Mesenchymal stem cell (in vitro differentiated cells and primary cell): ENCODE results near the gene DOK5.

Experiments
- DNase-seq: peaks from one replicate; pipeline ENCODE4 v3.0.0-alpha.2; 2013
- H2AFZ ChIP-seq: one replicate; pipeline ENCODE4 v1.6.1; 2013; ENCODE audit warnings: low read depth, mild to moderate bottlenecking, control low read depth, inconsistent platforms, low read length, moderate library complexity
- H2AK5ac ChIP-seq: 2 replicates; pipeline ENCODE4 v1.6.1; 2013; ENCODE audit warnings: low read length, moderate library complexity, mild to moderate bottlenecking, inconsistent platforms; ENCODE audit not compliant: severe bottlenecking
- H2BK120ac ChIP-seq: one replicate; pipeline ENCODE4 v1.6.1; 2013; ENCODE audit warnings: low read depth, mild to moderate bottlenecking, inconsistent platforms, low read length, moderate library complexity
- H2BK12ac ChIP-seq, 2 experiments: one replicate each; pipeline ENCODE4 v1.6.1; 2013; ENCODE audit warnings: inconsistent platforms in 2 of 2, low read length in 2 of 2, mild to moderate bottlenecking in 2 of 2, moderate library complexity in 2 of 2, control low read depth in 1 of 2
- H2BK15ac ChIP-seq: one replicate; pipeline ENCODE4 v1.6.1; 2013; ENCODE audit warnings: mild to moderate bottlenecking, low read depth, inconsistent platforms; ENCODE audit not compliant: poor library complexity, severe bottlenecking
- H2BK5ac ChIP-seq: 2 replicates; pipeline ENCODE4 v1.6.1; 2013; ENCODE audit warnings: low read depth, mild to moderate bottlenecking, low read length, control low read depth, inconsistent platforms; ENCODE audit not compliant: poor library complexity, severe bottlenecking
- H3K14ac ChIP-seq, 2 experiments: one replicate each; pipeline ENCODE4 v1.6.1; 2013; ENCODE audit warnings: inconsistent platforms in 2 of 2, low read length in 2 of 2, control low read depth in 1 of 2, mild to moderate bottlenecking in 1 of 2, moderate library complexity in 1 of 2
- H3K18ac ChIP-seq, 2 experiments: one replicate each; pipeline ENCODE4 v1.6.1; 2013; ENCODE audit warnings: inconsistent platforms in 2 of 2, low read length in 2 of 2, control low read depth in 1 of 2, low read depth in 1 of 2, mild to moderate bottlenecking in 1 of 2
- H3K23ac ChIP-seq, 2 experiments: one replicate each; pipeline ENCODE4 v1.6.1; 2013; ENCODE audit warnings: inconsistent platforms in 2 of 2, low read length in 2 of 2, mild to moderate bottlenecking in 2 of 2, moderate library complexity in 2 of 2, control low read depth in 1 of 2
- H3K27ac ChIP-seq: 2 replicates; pipeline ENCODE4 v1.5.1; 2013; ENCODE audit warnings: mild to moderate bottlenecking, moderate library complexity, low read length, control low read depth, inconsistent platforms; ENCODE audit not compliant: poor library complexity, severe bottlenecking
- H3K27me3 ChIP-seq, 2 experiments: 2 replicates each; pipeline versions ENCODE4 v1.6.1 to v1.7.0; 2013; ENCODE audit warnings: low read length in 2 of 2, mild to moderate bottlenecking in 2 of 2, moderate library complexity in 2 of 2, control low read depth in 1 of 2, inconsistent platforms in 1 of 2; ENCODE audit not compliant: control insufficient read depth in 1 of 2, insufficient read depth in 1 of 2
- H3K36me3 ChIP-seq, 2 experiments: 2 replicates each; pipeline versions ENCODE4 v1.6.1 to v1.7.0; 2013; ENCODE audit warnings: low read length in 2 of 2, control low read depth in 1 of 2, inconsistent platforms in 1 of 2, low read depth in 1 of 2, mild to moderate bottlenecking in 1 of 2; ENCODE audit not compliant: insufficient read depth in 2 of 2, control insufficient read depth in 1 of 2
- H3K4ac ChIP-seq, 2 experiments: one replicate each; pipeline ENCODE4 v1.6.1; 2013; ENCODE audit warnings: inconsistent platforms in 2 of 2, low read length in 2 of 2, mild to moderate bottlenecking in 2 of 2, moderate library complexity in 2 of 2, control low read depth in 1 of 2, low read depth in 1 of 2
- H3K4me1 ChIP-seq: 2 replicates; pipeline ENCODE4 v1.6.1; 2013; ENCODE audit warnings: low read depth, low read length, control low read depth; ENCODE audit not compliant: control insufficient read depth, insufficient read depth
- H3K4me2 ChIP-seq: 2 replicates; pipeline ENCODE4 v1.6.1; 2013; ENCODE audit warnings: low read length, mild to moderate bottlenecking, inconsistent platforms; ENCODE audit not compliant: poor library complexity, severe bottlenecking
- H3K4me3 ChIP-seq, 2 experiments: 2 replicates each; pipeline versions ENCODE4 v1.5.1 to v1.7.0; 2013; ENCODE audit warnings: low read length in 2 of 2, mild to moderate bottlenecking in 2 of 2, control low read depth in 1 of 2, low read depth in 1 of 2; ENCODE audit not compliant: insufficient read depth in 1 of 2
- H3K79me1 ChIP-seq: replicated peaks from 2 replicates; pipeline ENCODE4 v1.6.1; 2013; ENCODE audit warnings: mild to moderate bottlenecking, control low read depth, low read length, inconsistent platforms; ENCODE audit not compliant: poor library complexity, severe bottlenecking
- H3K9ac ChIP-seq: 2 replicates; pipeline ENCODE4 v1.7.0; 2013; ENCODE audit warnings: mild to moderate bottlenecking, low read length, moderate library complexity
- H3K9me3 ChIP-seq: 2 replicates; pipeline ENCODE4 v1.7.0; 2013; ENCODE audit warnings: mild to moderate bottlenecking, low read length; ENCODE audit not compliant: control insufficient read depth
- H4K8ac ChIP-seq: one replicate; pipeline ENCODE4 v1.6.1; 2013; ENCODE audit warnings: inconsistent platforms, mild to moderate bottlenecking, low read length, moderate library complexity
- H4K91ac ChIP-seq: one replicate; pipeline ENCODE4 v1.6.1; 2013; ENCODE audit warnings: mild to moderate bottlenecking, low read length, inconsistent platforms
- WGBS: methylation state at CpG from one replicate; pipeline ENCODE4 v1.1.7; 2013; ENCODE audit warnings: mixed read lengths; 5-methylcytosine and 5-hydroxymethylcytosine counted together

DOK5 gene

GRCh38 chr20:54608039-54608745 is 132.8 kb downstream of the DOK5 start:
- H4K8ac ChIP-seq: no peak overlapping the region
- no peak overlapping the region for H2BK15ac ChIP-seq
- no peak overlapping the region for H3K4ac ChIP-seq
- no peak overlapping the region for H3K4me2 ChIP-seq
- H3K36me3 ChIP-seq: peaks cover 0 to 16% of the 10 kb centered on the region in 2 experiments
- H2BK120ac ChIP-seq: no peak overlapping the region
- H3K4me1 ChIP-seq: no peaks in the 10 kb centered on the region
- no peak overlapping the region for H3K27ac ChIP-seq
- DNase-seq: no peak
- WGBS: 79% methylated on average over 3 of the region's 4 CpGs
- no peak overlapping the region for H4K91ac ChIP-seq
- no peak overlapping the region for H2BK12ac ChIP-seq
- H2AK5ac ChIP-seq: no peak overlapping the region
- no peak overlapping the region for H3K4me3 ChIP-seq
- H3K9ac ChIP-seq: no peak overlapping the region
- H3K18ac ChIP-seq: no peak overlapping the region
- H3K14ac ChIP-seq: no peak overlapping the region
- no peaks in the 10 kb centered on the region for H3K9me3 ChIP-seq
- H3K23ac ChIP-seq: no peak overlapping the region
- no peak overlapping the region for H2BK5ac ChIP-seq
- H2AFZ ChIP-seq: no peak overlapping the region
- no peaks in the 10 kb centered on the region for H3K27me3 ChIP-seq
- H3K79me1 ChIP-seq: no peaks in the 10 kb centered on the region

- DNase-seq: no peak
- Histone ChIP-seq H3K4ac (no peak overlapping the region), H2BK120ac (no peak overlapping the region), H3K14ac (no peak overlapping the region), H3K27ac (no peak overlapping the region), H3K4me1 (no peaks in the 10 kb centered on the region), H3K9me3 (no peaks in the 10 kb centered on the region), H4K91ac (no peak overlapping the region), H2BK12ac (no peak overlapping the region), H3K9ac (no peak overlapping the region), H3K36me3 (peaks cover 0 to 16% of the 10 kb centered on the region in 2 experiments), H2AK5ac (no peak overlapping the region), H2BK15ac (no peak overlapping the region), H3K27me3 (no peaks in the 10 kb centered on the region), H3K79me1 (no peaks in the 10 kb centered on the region), H3K4me3 (no peak overlapping the region), H2AFZ (no peak overlapping the region), H2BK5ac (no peak overlapping the region), H4K8ac (no peak overlapping the region), H3K18ac (no peak overlapping the region), H3K4me2 (no peak overlapping the region), H3K23ac (no peak overlapping the region)
- 88% methylated on average over 3 of the region's 5 CpGs for WGBS
Observed at GRCh38 chr20:54608943-54609342, 133.6 kb downstream of the DOK5 start.

DNA sequence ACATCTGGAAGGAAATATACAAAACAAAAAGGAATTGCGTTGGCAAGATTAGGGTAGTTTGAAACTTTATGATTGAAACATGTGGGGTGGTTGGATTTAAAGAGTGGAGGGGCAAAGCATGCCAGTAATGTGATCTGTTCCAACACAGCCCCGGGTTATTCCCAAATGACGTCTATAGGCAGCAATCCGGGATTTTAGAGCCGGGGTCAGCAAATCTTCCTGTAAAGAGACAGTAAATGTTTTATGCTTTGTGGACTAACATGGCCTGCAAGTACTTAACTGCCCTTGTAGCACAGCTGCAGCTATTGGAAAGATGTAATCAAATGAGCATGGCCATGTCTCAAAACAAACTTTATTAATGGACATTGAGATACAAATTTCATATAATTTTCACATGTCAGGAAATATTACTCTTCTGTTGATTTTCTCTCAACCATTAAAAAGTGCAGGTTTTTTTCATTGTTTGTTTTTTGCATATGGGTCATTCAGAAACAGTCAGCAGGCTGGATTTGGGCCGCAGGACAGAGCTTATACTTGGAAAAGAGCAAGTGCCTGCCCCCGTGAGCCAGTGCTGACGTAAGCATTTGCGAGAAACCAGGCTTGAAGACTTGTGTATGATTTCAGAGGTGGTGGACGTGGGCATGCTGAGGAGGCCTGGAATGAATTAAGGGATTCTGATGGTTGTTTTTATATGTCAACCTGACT is 136.5 kb downstream of the DOK5 start:
- H3K9me3 ChIP-seq: no peaks in the 10 kb centered on the region
- H3K14ac ChIP-seq: no peak overlapping the region
- no peak overlapping the region for H3K4ac ChIP-seq
- no peak overlapping the region for H3K23ac ChIP-seq
- H4K91ac ChIP-seq: no peak overlapping the region
- 59% methylated on average over 10 of the region's 10 CpGs for WGBS
- H2BK5ac ChIP-seq: no peak overlapping the region
- H2BK15ac ChIP-seq: no peak overlapping the region
- no peak overlapping the region for H3K18ac ChIP-seq
- DNase-seq: no peak
- no peak overlapping the region for H4K8ac ChIP-seq
- H3K27me3 ChIP-seq: no peaks in the 10 kb centered on the region
- peaks cover 0 to 20% of the 10 kb centered on the region in 2 experiments for H3K36me3 ChIP-seq
- H2AFZ ChIP-seq: no peak overlapping the region
- H3K4me2 ChIP-seq: no peak overlapping the region
- no peaks in the 10 kb centered on the region for H3K4me1 ChIP-seq
- no peak overlapping the region for H3K27ac ChIP-seq
- H2AK5ac ChIP-seq: no peak overlapping the region
- no peaks in the 10 kb centered on the region for H3K79me1 ChIP-seq
- no peak overlapping the region for H3K4me3 ChIP-seq
- no peak overlapping the region for H2BK120ac ChIP-seq
- H2BK12ac ChIP-seq: no peak overlapping the region
- H3K9ac ChIP-seq: no peak overlapping the region

DNA sequence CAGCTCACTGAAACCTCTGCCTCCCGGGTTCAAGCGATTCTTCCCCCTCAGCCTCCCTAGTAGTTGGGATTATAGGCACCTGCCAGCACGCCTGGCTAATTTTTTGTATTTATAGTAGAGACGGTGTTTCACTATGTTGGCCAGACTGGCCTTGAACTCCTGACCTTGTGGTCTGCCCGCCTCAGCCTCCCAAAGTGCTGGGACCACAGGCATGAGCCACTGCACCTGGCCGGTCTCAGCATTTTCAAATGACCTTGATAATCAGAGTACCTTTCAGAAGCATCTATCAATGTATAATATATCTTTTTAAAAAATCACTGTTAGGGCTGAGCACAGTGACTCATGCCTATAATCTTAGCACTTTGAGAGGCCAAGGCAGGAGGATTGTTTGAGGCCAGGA is 143.0 kb downstream of the DOK5 start:
- no peaks in the 10 kb centered on the region for H3K79me1 ChIP-seq
- no peak overlapping the region for H3K27ac ChIP-seq
- no peak overlapping the region for H4K8ac ChIP-seq
- no peak overlapping the region for H3K9ac ChIP-seq
- no peak overlapping the region for H2AK5ac ChIP-seq
- H2BK5ac ChIP-seq: no peak overlapping the region
- WGBS: 74% methylated on average over 5 of the region's 6 CpGs
- H3K4ac ChIP-seq: no peak overlapping the region
- no peak overlapping the region for H2BK12ac ChIP-seq
- peaks cover 0 to 4% of the 10 kb centered on the region in 2 experiments for H3K36me3 ChIP-seq
- H2AFZ ChIP-seq: no peak overlapping the region
- H2BK15ac ChIP-seq: no peak overlapping the region
- no peak overlapping the region for H3K4me2 ChIP-seq
- no peak overlapping the region for H2BK120ac ChIP-seq
- H3K18ac ChIP-seq: no peak overlapping the region
- H3K14ac ChIP-seq: no peak overlapping the region
- H4K91ac ChIP-seq: no peak overlapping the region
- H3K4me3 ChIP-seq: no peak overlapping the region
- H3K27me3 ChIP-seq: no peaks in the 10 kb centered on the region
- H3K4me1 ChIP-seq: no peaks in the 10 kb centered on the region
- no peak overlapping the region for H3K23ac ChIP-seq
- no peak for DNase-seq
- H3K9me3 ChIP-seq: no peaks in the 10 kb centered on the region
